Measurements from ENCODE around the gene NDUFB10. TPM values are rescaled to one million over a fixed set of nuclear protein-coding genes. Genes with fewer than 3 reads are reported as not detected.

Gene NDUFB10
- total and polyA plus RNA-seq, 2 donors (not counting 1 experiment from before 2014, with no cell fraction given) = 123 to 149 TPM

DNA sequence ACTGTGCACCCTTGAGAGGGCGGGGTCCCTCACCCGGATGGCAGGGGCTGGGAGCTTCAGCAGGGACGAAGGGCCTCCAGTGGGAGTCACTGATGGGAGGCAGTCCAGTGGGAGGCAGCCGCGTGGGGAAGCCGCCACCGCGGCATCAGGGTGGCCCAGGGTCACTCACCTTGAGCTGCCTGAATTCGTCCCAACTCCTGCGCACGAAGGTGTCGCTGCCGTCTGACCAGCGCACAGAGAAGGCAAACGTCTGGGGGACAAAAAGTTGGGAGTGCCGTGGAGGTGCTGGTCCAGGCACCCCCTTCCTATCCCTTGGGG, 21.4 kb downstream of the NDUFB10 start:
- H3K79me2 ChIP-seq (ENCODE audit: control insufficient read depth, insufficient read depth, low read length) = peaks cover 8% of the 10 kb centered on the region
- TF ChIP-seq, protein P1, sequence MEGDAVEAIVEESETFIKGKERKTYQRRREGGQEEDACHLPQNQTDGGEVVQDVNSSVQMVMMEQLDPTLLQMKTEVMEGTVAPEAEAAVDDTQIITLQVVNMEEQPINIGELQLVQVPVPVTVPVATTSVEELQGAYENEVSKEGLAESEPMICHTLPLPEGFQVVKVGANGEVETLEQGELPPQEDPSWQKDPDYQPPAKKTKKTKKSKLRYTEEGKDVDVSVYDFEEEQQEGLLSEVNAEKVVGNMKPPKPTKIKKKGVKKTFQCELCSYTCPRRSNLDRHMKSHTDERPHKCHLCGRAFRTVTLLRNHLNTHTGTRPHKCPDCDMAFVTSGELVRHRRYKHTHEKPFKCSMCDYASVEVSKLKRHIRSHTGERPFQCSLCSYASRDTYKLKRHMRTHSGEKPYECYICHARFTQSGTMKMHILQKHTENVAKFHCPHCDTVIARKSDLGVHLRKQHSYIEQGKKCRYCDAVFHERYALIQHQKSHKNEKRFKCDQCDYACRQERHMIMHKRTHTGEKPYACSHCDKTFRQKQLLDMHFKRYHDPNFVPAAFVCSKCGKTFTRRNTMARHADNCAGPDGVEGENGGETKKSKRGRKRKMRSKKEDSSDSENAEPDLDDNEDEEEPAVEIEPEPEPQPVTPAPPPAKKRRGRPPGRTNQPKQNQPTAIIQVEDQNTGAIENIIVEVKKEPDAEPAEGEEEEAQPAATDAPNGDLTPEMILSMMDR (conservative IDR thresholded peaks at IDR 0.05 in 1 of 2, IDR thresholded peaks at IDR 0.05 in 1 of 2; ENCODE audit: low read depth in 1 of 2, low read length in 2 of 2) = no peak
- TF ChIP-seq EZH2 (IDR thresholded peaks at IDR 0.05; ENCODE audit: low read length, missing control alignments) = no peak

DNA sequence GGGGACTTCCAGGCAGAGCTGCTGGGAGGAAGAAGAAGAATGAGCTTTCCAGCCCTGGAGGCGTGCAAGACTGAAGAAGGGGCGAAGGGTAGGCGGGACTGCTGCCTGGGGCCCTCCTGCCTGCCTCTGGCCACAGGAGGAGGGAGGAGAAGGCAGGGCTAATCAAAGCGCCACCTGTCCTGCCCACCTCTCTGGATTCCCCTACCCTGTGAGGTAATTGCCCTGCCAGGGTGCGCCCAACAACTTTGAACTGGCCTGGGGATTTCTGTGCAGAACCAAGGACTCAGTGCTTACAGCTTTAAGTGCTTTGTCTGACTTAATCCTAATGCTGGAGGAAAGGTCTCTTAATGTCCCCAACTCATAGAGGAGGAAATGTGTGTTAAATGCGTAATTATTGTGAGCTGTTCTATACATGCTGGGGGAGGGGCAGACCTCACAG, 22.1 kb downstream of the NDUFB10 start, which contains the start of gene NOXO1:
NOXO1 (minus strand) TSS at position 72 of the 439 bp plus-strand sequence. CDS start 290 bp downstream, outside the sequence.
- Histone ChIP-seq H3K27ac (ENCODE audit: insufficient read depth, low read length) (no peak within 1 kb of the TSS), H3K79me2 (ENCODE audit: control insufficient read depth, insufficient read depth, low read length) (peaks cover 11% of the 10 kb centered on the region), H3K9me3 (ENCODE audit: control insufficient read depth, insufficient read depth, low read depth, low read length) (no peaks in the 10 kb centered on the region), H3K4me1 (ENCODE audit: control insufficient read depth, extremely low read depth, insufficient read depth, low read length) (peaks cover 9% of the 10 kb centered on the region), H3K9ac (ENCODE audit: insufficient read depth, low read length) (no peak within 1 kb of the TSS), H3K36me3 (ENCODE audit: control insufficient read depth, insufficient read depth, low read length) (peaks cover 27% of the 10 kb centered on the region), H3K27me3 (ENCODE audit: control insufficient read depth, insufficient read depth, low read length) (peaks cover 19% of the 10 kb centered on the region), H2AFZ (ENCODE audit: low read length) (no peak within 1 kb of the TSS), H3K4me3 (replicated peaks in 1 of 4; ENCODE audit: control extremely low read depth in 1 of 4, insufficient read depth in 1 of 4, low read depth in 3 of 4, low read length in 4 of 4) (no peak within 1 kb of the TSS), H3K4me2 (ENCODE audit: extremely low read depth, insufficient read depth, low read length) (no peak within 1 kb of the TSS), H4K20me1 (ENCODE audit: control insufficient read depth, extremely low read depth, insufficient read depth, low read length) (no peaks in the 10 kb centered on the region)
- TF ChIP-seq, protein P1 (conservative IDR thresholded peaks at IDR 0.05 in 1 of 2, IDR thresholded peaks at IDR 0.05 in 1 of 2; ENCODE audit: low read depth in 1 of 2, low read length in 2 of 2) = no peak
- no peak for TF ChIP-seq EZH2 (IDR thresholded peaks at IDR 0.05; ENCODE audit: low read length, missing control alignments)
- DNase-seq (ENCODE audit: low read depth in 2 of 2) = no peak

More for the DNA sequence above, 21.4 kb downstream of the NDUFB10 start:
- Histone ChIP-seq H3K4me3 (replicated peaks in 1 of 4; ENCODE audit: control extremely low read depth in 1 of 4, insufficient read depth in 1 of 4, low read depth in 3 of 4, low read length in 4 of 4) (no peak overlapping the region), H2AFZ (ENCODE audit: low read length) (no peak overlapping the region), H3K4me2 (ENCODE audit: extremely low read depth, insufficient read depth, low read length) (no peak overlapping the region), H3K27me3 (ENCODE audit: control insufficient read depth, insufficient read depth, low read length) (peaks cover 19% of the 10 kb centered on the region), H3K9ac (ENCODE audit: insufficient read depth, low read length) (no peak overlapping the region), H4K20me1 (ENCODE audit: control insufficient read depth, extremely low read depth, insufficient read depth, low read length) (no peaks in the 10 kb centered on the region), H3K4me1 (ENCODE audit: control insufficient read depth, extremely low read depth, insufficient read depth, low read length) (peaks cover 9% of the 10 kb centered on the region), H3K36me3 (ENCODE audit: control insufficient read depth, insufficient read depth, low read length) (peaks cover 28% of the 10 kb centered on the region), H3K27ac (ENCODE audit: insufficient read depth, low read length) (no peak overlapping the region), H3K9me3 (ENCODE audit: control insufficient read depth, insufficient read depth, low read depth, low read length) (no peaks in the 10 kb centered on the region)
- no peak for DNase-seq (ENCODE audit: low read depth in 2 of 2)

DNA sequence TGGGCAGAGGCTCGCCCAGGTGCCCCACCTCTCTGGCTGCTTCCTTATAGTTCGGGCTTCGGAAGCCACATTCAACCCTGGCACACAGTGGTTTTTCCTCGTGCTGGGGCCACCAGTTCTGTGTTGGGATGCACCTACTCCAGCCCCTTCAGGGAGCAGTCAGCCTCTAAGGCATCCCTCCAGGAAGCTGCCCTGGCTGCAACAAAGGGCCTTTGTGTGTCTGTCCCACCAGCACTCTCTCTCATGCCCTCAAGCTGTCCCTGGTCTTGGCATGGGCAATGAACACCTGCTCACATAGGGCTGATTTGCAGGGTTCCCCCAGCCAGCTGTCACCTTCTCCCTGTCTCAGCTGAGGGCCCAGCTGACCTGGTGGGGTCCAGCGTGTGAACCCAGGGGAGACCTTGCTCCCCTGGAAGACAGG, 22.7 kb downstream of the NDUFB10 start:
- Histone ChIP-seq H3K27ac (ENCODE audit: insufficient read depth, low read length) (no peak overlapping the region), H3K79me2 (ENCODE audit: control insufficient read depth, insufficient read depth, low read length) (peaks cover 11% of the 10 kb centered on the region), H3K9me3 (ENCODE audit: control insufficient read depth, insufficient read depth, low read depth, low read length) (no peaks in the 10 kb centered on the region), H3K4me1 (ENCODE audit: control insufficient read depth, extremely low read depth, insufficient read depth, low read length) (peaks cover 9% of the 10 kb centered on the region), H3K4me3 (replicated peaks in 1 of 4; ENCODE audit: control extremely low read depth in 1 of 4, insufficient read depth in 1 of 4, low read depth in 3 of 4, low read length in 4 of 4) (no peak overlapping the region), H2AFZ (ENCODE audit: low read length) (no peak overlapping the region), H3K4me2 (ENCODE audit: extremely low read depth, insufficient read depth, low read length) (no peak overlapping the region), H4K20me1 (ENCODE audit: control insufficient read depth, extremely low read depth, insufficient read depth, low read length) (no peaks in the 10 kb centered on the region), H3K9ac (ENCODE audit: insufficient read depth, low read length) (no peak overlapping the region), H3K27me3 (ENCODE audit: control insufficient read depth, insufficient read depth, low read length) (peaks cover 19% of the 10 kb centered on the region), H3K36me3 (ENCODE audit: control insufficient read depth, insufficient read depth, low read length) (peaks cover 26% of the 10 kb centered on the region)
- TF ChIP-seq, protein P1 (conservative IDR thresholded peaks at IDR 0.05 in 1 of 2, IDR thresholded peaks at IDR 0.05 in 1 of 2; ENCODE audit: low read depth in 1 of 2, low read length in 2 of 2) = no peak
- TF ChIP-seq EZH2 (IDR thresholded peaks at IDR 0.05; ENCODE audit: low read length, missing control alignments) = peak; percentile 67
- DNase-seq (ENCODE audit: low read depth in 2 of 2) = no peak
